Kidney epithelial cell (primary cell): Measurements from ENCODE around the gene ACTR3C. TPM values are rescaled to one million over a fixed set of nuclear protein-coding genes. Genes with fewer than 3 reads are reported as not detected.

Source experiments
- DNase-seq: peaks from one replicate; pipeline ENCODE4 v3.0.0-alpha.2; 2010; ENCODE audit warnings: low read depth
- H3K27me3 ChIP-seq: 2 replicates; pipeline ENCODE4 v1.6.0; 2011; ENCODE audit warnings: low read length; ENCODE audit not compliant: control insufficient read depth, insufficient read depth
- H3K36me3 ChIP-seq: 2 replicates; pipeline ENCODE4 v1.5.1; 2011; ENCODE audit warnings: low read length; ENCODE audit not compliant: control insufficient read depth, insufficient read depth
- H3K4me3 ChIP-seq: 2 replicates; pipeline ENCODE4 v1.5.1; 2011; ENCODE audit warnings: low read depth, mild to moderate bottlenecking, control low read depth, low read length
- CTCF ChIP-seq: IDR thresholded peaks from 2 replicates; pipeline ENCODE4 v1.5.1; 2011; ENCODE audit warnings: mild to moderate bottlenecking, moderate library complexity, low read length, control low read depth, inconsistent platforms; ENCODE audit not compliant: insufficient read depth, poor library complexity, severe bottlenecking
- total RNA-seq: library from RNA; depleted of rRNA; stranded (reverse); fragments of >200 nt; gene quantifications from 2 replicates; pipeline ENCODE4 v1.2.3, GENCODE V29; 2015

ACTR3C gene
- total RNA-seq, 1 donor from 2014 or later: 3.3 TPM

- no peaks in the 10 kb centered on the region for H3K27me3 ChIP-seq
- H3K4me3 ChIP-seq: no peak overlapping the region
- H3K36me3 ChIP-seq: no peaks in the 10 kb centered on the region
- no peak for DNase-seq
- no peak for TF ChIP-seq CTCF
Observed at GRCh38 chr7:150365194-150365593, 41.8 kb upstream of the ACTR3C start.

- Histone ChIP-seq H3K4me3 (no peak overlapping the region), H3K36me3 (no peaks in the 10 kb centered on the region), H3K27me3 (no peaks in the 10 kb centered on the region)
- TF ChIP-seq CTCF: no peak
- no peak for DNase-seq
Observed at GRCh38 chr7:150363872-150364271, 40.5 kb upstream of the ACTR3C start.

- Histone ChIP-seq H3K4me3 (no peak overlapping the region), H3K36me3 (no peaks in the 10 kb centered on the region), H3K27me3 (no peaks in the 10 kb centered on the region)
- no peak for TF ChIP-seq CTCF
- DNase-seq: no peak
Observed at GRCh38 chr7:150363370-150363769, 40.0 kb upstream of the ACTR3C start.

GRCh38 chr7:150361807-150362621 is 38.7 kb upstream of the ACTR3C start:
- no peak for DNase-seq
- TF ChIP-seq CTCF: no peak
- Histone ChIP-seq H3K36me3 (no peaks in the 10 kb centered on the region), H3K4me3 (no peak overlapping the region), H3K27me3 (no peaks in the 10 kb centered on the region)

- Histone ChIP-seq H3K27me3 (no peaks in the 10 kb centered on the region), H3K36me3 (no peaks in the 10 kb centered on the region), H3K4me3 (no peak overlapping the region)
- DNase-seq: no peak
- TF ChIP-seq CTCF: no peak
Observed at GRCh38 chr7:150361402-150361801, 38.1 kb upstream of the ACTR3C start.

GRCh38 chr7:150360363-150361058 is 37.2 kb upstream of the ACTR3C start:
- Histone ChIP-seq H3K27me3 (no peaks in the 10 kb centered on the region), H3K36me3 (no peaks in the 10 kb centered on the region), H3K4me3 (no peak overlapping the region)
- no peak for DNase-seq
- no peak for TF ChIP-seq CTCF
